Stomach (tissue), 4 donors: ENCODE results near the gene S100A11.

Experiments
- EP300 ChIP-seq: sonication (generic); formaldehyde crosslinking; IDR thresholded peaks from one replicate; pipeline ENCODE4 v1.6.1; 2017; ENCODE audit warnings: antibody characterized with exemption
- POLR2A ChIP-seq, 4 donors: fragments of 450-650 bp; IDR thresholded peaks; one replicate each; pipeline ENCODE4 v1.6.1; 2016; ENCODE audit warnings: antibody characterized with exemption in 4 of 4, control low read depth in 2 of 4, mild to moderate bottlenecking in 1 of 4, moderate library complexity in 1 of 4
- POLR2AphosphoS5 ChIP-seq, 3 donors: sonication (generic); formaldehyde crosslinking; IDR thresholded peaks; one replicate each; pipeline ENCODE4 v1.6.1; 2016; ENCODE audit warnings: antibody characterized with exemption in 3 of 3
- TF ChIP-seq, protein P1 (sequence below), 7 experiments: fragments of 450-650 bp in 4 of 7; fragments of 200-600 bp in 3 of 7; sonication (generic) in 3 of 7; IDR thresholded peaks; one replicate each; pipeline ENCODE4 v1.5.1; 2016 to 2019; ENCODE audit warnings: antibody characterized with exemption in 7 of 7, control low read depth in 2 of 7, mild to moderate bottlenecking in 1 of 7

DNA sequence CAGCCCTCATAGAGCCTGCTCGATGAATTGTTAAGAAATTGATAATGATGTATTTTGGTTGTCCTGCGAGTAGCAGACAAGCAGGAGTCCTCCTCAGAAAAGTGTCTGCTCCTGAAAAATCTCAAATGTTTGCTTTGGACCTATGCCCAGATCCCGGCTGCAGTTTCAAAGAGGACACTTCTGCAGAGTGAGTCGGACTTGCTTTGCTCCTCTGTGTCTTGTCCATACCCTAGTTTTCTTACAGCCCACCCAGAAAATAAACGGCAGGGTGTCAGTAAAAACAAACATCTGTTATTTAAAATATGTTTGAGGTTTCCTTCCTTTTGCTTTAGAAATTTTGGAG, 46.0 kb downstream of the S100A11 start:
- TF ChIP-seq, protein P1, sequence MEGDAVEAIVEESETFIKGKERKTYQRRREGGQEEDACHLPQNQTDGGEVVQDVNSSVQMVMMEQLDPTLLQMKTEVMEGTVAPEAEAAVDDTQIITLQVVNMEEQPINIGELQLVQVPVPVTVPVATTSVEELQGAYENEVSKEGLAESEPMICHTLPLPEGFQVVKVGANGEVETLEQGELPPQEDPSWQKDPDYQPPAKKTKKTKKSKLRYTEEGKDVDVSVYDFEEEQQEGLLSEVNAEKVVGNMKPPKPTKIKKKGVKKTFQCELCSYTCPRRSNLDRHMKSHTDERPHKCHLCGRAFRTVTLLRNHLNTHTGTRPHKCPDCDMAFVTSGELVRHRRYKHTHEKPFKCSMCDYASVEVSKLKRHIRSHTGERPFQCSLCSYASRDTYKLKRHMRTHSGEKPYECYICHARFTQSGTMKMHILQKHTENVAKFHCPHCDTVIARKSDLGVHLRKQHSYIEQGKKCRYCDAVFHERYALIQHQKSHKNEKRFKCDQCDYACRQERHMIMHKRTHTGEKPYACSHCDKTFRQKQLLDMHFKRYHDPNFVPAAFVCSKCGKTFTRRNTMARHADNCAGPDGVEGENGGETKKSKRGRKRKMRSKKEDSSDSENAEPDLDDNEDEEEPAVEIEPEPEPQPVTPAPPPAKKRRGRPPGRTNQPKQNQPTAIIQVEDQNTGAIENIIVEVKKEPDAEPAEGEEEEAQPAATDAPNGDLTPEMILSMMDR (IDR thresholded peaks at IDR 0.05) = no peak
- no peak for TF ChIP-seq POLR2A (IDR thresholded peaks at IDR 0.05)
- TF ChIP-seq POLR2AphosphoS5 (IDR thresholded peaks at IDR 0.05) = no peak
- TF ChIP-seq EP300 = no peak
